ENCODE results near the gene CAMKK1. TPM values are rescaled to one million over a fixed set of nuclear protein-coding genes. Genes with fewer than 3 reads are reported as not detected.

CAMKK1 gene
- polyA plus RNA-seq, 1 donor from 2014 or later = 0.53 TPM

- Mint-ChIP-seq H3K9me3 (no peaks in the 10 kb centered on the region), H3K4me1 (peaks cover 11 to 15% (median 14%) of the 10 kb centered on the region in 3 donors), H3K4me3 (peak overlapping the region in 1 of 4 donors; percentile 9), H3K27ac (peak overlapping the region; percentile 76 to 91 (median 85)), H3K36me3 (no peaks in the 10 kb centered on the region), H3K27me3 (no peaks in the 10 kb centered on the region)
Observed at GRCh38 chr17:3923466-3924190, 30.8 kb upstream of the CAMKK1 start.

DNA sequence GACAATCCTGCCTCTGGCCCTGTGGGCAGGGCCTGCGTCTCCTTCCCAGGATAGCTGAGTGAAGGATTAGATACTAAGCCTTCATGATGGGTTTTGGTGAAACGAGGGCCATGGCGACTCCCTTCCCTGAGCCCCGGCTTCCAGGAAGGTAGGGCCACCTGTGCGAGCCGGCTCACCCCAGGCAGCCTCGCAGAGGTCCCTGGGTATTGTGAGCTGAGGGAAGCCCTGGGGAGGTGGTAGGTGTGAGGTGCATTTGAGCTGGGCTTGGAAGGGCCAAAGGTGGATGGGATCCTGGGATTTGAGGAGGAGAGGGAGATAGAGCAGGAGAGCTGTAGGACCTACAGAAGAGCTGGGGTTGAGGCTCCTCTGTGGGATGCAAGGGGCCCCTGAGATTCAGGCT lies 29.9 kb upstream of the CAMKK1 start:
- no peaks in the 10 kb centered on the region for H3K36me3 Mint-ChIP-seq
- peak overlapping the region; percentile 85 to 89 (median 89) for H3K27ac Mint-ChIP-seq

GRCh38 chr17:3921502-3922319 lies 28.9 kb upstream of the CAMKK1 start:
- Mint-ChIP-seq H3K27ac (peak overlapping the region; percentile 16 to 89 (median 85)), H3K4me3 (peak overlapping the region in 1 of 4 donors; percentile 51), H3K36me3 (no peaks in the 10 kb centered on the region), H3K27me3 (no peaks in the 10 kb centered on the region), H3K4me1 (peaks cover 15 to 25% (median 21%) of the 10 kb centered on the region in 3 donors), H3K9me3 (no peaks in the 10 kb centered on the region)

More for the DNA sequence above, 29.9 kb upstream of the CAMKK1 start:
- peak overlapping the region in 2 of 4 donors; percentile 1 to 60 for H3K4me3 Mint-ChIP-seq
- H3K4me1 Mint-ChIP-seq = peaks cover 11 to 19% (median 16%) of the 10 kb centered on the region in 3 donors
- no peaks in the 10 kb centered on the region for H3K27me3 Mint-ChIP-seq
- no peaks in the 10 kb centered on the region for H3K9me3 Mint-ChIP-seq

GRCh38 chr17:3921006-3921405 lies 28.2 kb upstream of the CAMKK1 start:
- H3K36me3 Mint-ChIP-seq = no peaks in the 10 kb centered on the region
- no peaks in the 10 kb centered on the region for H3K9me3 Mint-ChIP-seq
- no peaks in the 10 kb centered on the region for H3K27me3 Mint-ChIP-seq
- H3K4me1 Mint-ChIP-seq = peaks cover 16 to 29% (median 23%) of the 10 kb centered on the region in 3 donors
- no peak overlapping the region for H3K4me3 Mint-ChIP-seq
- peak overlapping the region in 2 of 3 donors; percentile 61 to 71 for H3K27ac Mint-ChIP-seq

DNA sequence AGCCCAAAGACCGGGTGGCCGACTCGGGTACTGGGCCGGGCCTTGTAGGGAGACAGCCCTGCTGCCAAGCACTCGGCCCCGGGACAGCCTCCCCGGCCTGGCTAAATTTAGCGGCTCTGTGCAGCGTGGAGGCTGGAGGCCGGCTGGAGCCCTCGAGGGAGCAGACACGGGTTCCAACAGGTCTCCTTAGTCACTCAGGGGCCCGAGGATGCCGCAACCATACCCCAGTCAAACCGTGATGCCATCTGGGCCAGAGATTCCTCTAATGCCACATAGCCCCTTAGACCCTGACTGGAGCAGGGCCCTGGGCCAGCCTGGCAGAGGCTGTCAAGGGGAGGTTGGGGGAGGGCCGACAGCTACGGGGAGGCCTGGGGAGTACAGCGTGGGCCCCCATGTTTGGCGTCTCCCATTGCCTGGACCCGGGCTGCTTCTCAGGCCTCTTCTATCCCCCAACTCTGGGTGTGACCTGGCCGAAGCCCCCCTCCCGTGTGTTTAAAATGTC lies 26.3 kb upstream of the CAMKK1 start:
- H3K4me1 Mint-ChIP-seq = peaks cover 24 to 46% (median 37%) of the 10 kb centered on the region in 3 donors
- peak overlapping the region in 2 of 3 donors; percentile 88 to 93 for H3K27ac Mint-ChIP-seq

DNA sequence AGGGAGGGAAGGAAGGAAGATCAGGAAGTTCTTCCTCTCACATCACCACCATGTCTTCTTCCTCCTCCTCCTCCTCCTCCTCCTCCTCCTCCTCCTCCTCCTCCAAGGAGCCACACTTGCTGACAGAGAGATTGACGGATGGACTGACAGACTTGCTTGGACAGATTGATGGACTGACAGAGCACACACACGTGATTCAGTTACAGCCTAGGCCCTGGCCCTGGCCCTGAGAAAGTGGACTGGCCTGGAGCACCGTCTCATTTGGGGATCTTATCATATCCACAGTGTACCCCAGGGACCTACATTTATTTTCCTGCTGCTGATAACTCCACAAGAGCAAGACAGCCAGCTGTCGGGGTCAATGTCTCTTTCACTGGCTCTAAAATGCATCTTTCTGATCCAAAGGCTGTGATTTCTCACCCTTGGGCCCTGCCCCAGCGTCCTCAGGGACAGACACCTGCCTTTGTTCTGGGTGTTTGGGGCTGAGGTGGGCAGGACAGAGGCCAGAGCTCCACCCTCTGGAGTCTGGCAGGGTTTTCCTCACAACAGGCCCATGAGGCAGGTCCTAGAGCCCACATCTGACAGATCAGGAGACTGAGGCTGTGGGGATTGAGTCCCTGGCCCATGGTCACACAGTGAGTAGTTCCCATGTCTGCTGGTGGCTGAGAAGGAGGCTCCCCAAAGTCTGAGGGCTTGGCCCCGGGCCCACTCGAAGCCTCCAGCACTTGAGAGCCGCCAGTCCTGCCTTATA lies 25.7 kb upstream of the CAMKK1 start:
- Mint-ChIP-seq H3K4me3 (peak overlapping the region in 1 of 4 donors; percentile 45), H3K27me3 (no peaks in the 10 kb centered on the region), H3K27ac (peak overlapping the region in 2 of 3 donors; percentile 88 to 93), H3K4me1 (peaks cover 30 to 51% (median 42%) of the 10 kb centered on the region in 3 donors), H3K36me3 (no peaks in the 10 kb centered on the region), H3K9me3 (no peaks in the 10 kb centered on the region)

More for the DNA sequence above, 26.3 kb upstream of the CAMKK1 start:
- no peaks in the 10 kb centered on the region for H3K36me3 Mint-ChIP-seq
- H3K27me3 Mint-ChIP-seq = no peaks in the 10 kb centered on the region
- no peaks in the 10 kb centered on the region for H3K9me3 Mint-ChIP-seq
- no peak overlapping the region for H3K4me3 Mint-ChIP-seq

GRCh38 chr17:3917391-3917931 lies 24.6 kb upstream of the CAMKK1 start:
- H3K27me3 Mint-ChIP-seq = no peaks in the 10 kb centered on the region
- H3K4me1 Mint-ChIP-seq = peaks cover 25 to 48% (median 45%) of the 10 kb centered on the region in 3 donors
- peak overlapping the region in 3 of 4 donors; percentile 85 to 90 (median 89) for H3K4me3 Mint-ChIP-seq
- H3K27ac Mint-ChIP-seq = peak overlapping the region in 2 of 3 donors; percentile 45 to 97
- no peaks in the 10 kb centered on the region for H3K9me3 Mint-ChIP-seq
- no peaks in the 10 kb centered on the region for H3K36me3 Mint-ChIP-seq

DNA sequence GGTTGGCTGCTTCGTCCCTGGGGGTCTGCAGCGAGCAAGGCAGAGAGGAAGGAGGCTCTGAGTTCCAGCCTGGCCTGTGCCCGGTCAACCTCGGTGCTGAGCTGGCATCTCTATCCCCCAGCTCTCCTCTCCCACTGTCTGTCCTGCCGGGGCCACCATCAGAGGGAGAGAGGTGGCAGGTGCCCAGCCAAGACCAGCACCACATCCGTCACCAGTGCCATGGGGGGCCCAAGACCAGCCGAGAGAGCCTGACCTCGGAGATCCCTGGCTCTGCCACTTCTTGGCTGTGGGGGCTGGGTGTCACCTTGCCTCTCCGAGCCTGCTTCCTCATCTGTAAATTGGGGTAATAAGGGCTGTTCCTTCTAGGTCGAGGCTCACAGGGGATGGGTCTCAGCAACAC lies 24.0 kb upstream of the CAMKK1 start:
- H3K36me3 Mint-ChIP-seq = no peaks in the 10 kb centered on the region
- no peaks in the 10 kb centered on the region for H3K27me3 Mint-ChIP-seq
- peak overlapping the region; percentile 88 to 100 (median 97) for H3K27ac Mint-ChIP-seq
- no peaks in the 10 kb centered on the region for H3K9me3 Mint-ChIP-seq
- H3K4me3 Mint-ChIP-seq = peak overlapping the region; percentile 72 to 90 (median 87)
- H3K4me1 Mint-ChIP-seq = peaks cover 26 to 46% (median 46%) of the 10 kb centered on the region in 3 donors

GRCh38 chr17:3915995-3916696 lies 23.3 kb upstream of the CAMKK1 start, which contains the start of gene P2RX1:
Gene P2RX1, minus strand, starts transcription at chr17:3916465. Its CDS starts 240 bp downstream, at chr17:3916225.
- H3K4me3 Mint-ChIP-seq = peak within 1 kb of the TSS; percentile 72 to 96 (median 92)
- no peaks in the 10 kb centered on the region for H3K27me3 Mint-ChIP-seq
- H3K4me1 Mint-ChIP-seq = peaks cover 33 to 53% (median 51%) of the 10 kb centered on the region in 3 donors
- H3K27ac Mint-ChIP-seq = peak within 1 kb of the TSS; percentile 97 to 100 (median 100)
- no peaks in the 10 kb centered on the region for H3K36me3 Mint-ChIP-seq
- H3K9me3 Mint-ChIP-seq = no peaks in the 10 kb centered on the region

DNA sequence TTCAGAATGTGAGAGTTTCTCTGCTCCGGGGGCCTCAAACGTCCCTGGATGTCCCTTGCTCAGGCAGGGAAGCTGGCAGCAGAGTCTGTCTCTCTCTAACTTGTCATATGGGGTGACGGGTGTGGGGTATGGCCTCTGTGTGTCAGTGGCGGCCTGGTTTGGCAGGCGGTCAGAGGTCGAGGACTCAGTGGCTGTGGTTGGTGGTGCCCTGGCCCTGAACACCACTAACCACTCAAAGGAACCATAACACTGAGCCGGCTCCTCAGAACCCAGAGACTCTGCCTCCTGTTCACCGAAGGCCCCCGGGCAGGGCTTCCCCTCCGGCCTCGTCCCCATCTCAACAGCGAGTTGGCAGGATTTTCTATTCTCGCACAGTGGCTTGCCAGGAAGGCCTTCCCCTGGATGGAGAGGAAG lies 22.7 kb upstream of the CAMKK1 start:
- Mint-ChIP-seq H3K36me3 (no peaks in the 10 kb centered on the region), H3K4me1 (peaks cover 36 to 55% (median 52%) of the 10 kb centered on the region in 3 donors), H3K27ac (peak overlapping the region; percentile 97 to 100 (median 100)), H3K9me3 (no peaks in the 10 kb centered on the region), H3K27me3 (no peaks in the 10 kb centered on the region), H3K4me3 (peak overlapping the region; percentile 72 to 96 (median 92))

DNA sequence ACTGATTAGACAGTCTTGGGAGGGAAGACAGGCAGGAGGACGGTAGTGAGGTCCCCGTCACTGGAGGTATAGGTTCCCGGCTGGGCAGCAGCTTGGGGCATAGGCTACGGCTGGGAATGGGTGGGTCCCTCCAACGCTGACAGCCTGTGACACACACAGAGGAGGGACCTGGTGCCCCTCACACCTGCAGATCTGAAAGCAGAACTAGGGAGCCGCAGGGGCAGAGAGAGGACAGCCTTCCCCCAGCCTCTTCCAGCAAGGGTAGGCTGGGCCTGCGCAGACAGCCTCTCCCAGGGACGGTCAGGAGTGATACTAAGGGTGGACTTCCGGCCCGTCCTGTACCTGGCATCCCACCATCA lies 21.4 kb upstream of the CAMKK1 start:
- Mint-ChIP-seq H3K4me1 (peaks cover 45 to 63% (median 59%) of the 10 kb centered on the region in 3 donors), H3K4me3 (peak overlapping the region; percentile 72 to 96 (median 92))

GRCh38 chr17:3913531-3914311 lies 20.9 kb upstream of the CAMKK1 start:
- peak overlapping the region; percentile 72 to 96 (median 92) for H3K4me3 Mint-ChIP-seq
- no peaks in the 10 kb centered on the region for H3K9me3 Mint-ChIP-seq
- H3K4me1 Mint-ChIP-seq = peaks cover 48 to 65% (median 60%) of the 10 kb centered on the region in 3 donors
- no peaks in the 10 kb centered on the region for H3K36me3 Mint-ChIP-seq
- H3K27ac Mint-ChIP-seq = peak overlapping the region; percentile 97 to 100 (median 100)
- H3K27me3 Mint-ChIP-seq = no peaks in the 10 kb centered on the region

More for the DNA sequence above, 21.4 kb upstream of the CAMKK1 start:
- no peaks in the 10 kb centered on the region for H3K36me3 Mint-ChIP-seq
- no peaks in the 10 kb centered on the region for H3K9me3 Mint-ChIP-seq
- peak overlapping the region; percentile 97 to 100 (median 100) for H3K27ac Mint-ChIP-seq
- no peaks in the 10 kb centered on the region for H3K27me3 Mint-ChIP-seq

- H3K9me3 Mint-ChIP-seq = no peaks in the 10 kb centered on the region
- H3K27ac Mint-ChIP-seq = peak overlapping the region; percentile 87 to 100 (median 97)
- H3K36me3 Mint-ChIP-seq = no peaks in the 10 kb centered on the region
- H3K4me3 Mint-ChIP-seq = peak overlapping the region in 2 of 4 donors; percentile 39 to 79
- no peaks in the 10 kb centered on the region for H3K27me3 Mint-ChIP-seq
- peaks cover 48 to 65% (median 57%) of the 10 kb centered on the region in 3 donors for H3K4me1 Mint-ChIP-seq
Observed at GRCh38 chr17:3912827-3913226, 20.0 kb upstream of the CAMKK1 start.
